GM15510 (cell line): ENCODE measurements around the gene HECTD2.

Experiments
- POLR2A ChIP-seq: IDR thresholded peaks from 3 replicates; pipeline ENCODE4 v1.6.1; 2011; ENCODE audit warnings: borderline replicate concordance; ENCODE audit not compliant: insufficient read length; ENCODE audit errors: extremely low read depth

The HECTD2 gene

DNA sequence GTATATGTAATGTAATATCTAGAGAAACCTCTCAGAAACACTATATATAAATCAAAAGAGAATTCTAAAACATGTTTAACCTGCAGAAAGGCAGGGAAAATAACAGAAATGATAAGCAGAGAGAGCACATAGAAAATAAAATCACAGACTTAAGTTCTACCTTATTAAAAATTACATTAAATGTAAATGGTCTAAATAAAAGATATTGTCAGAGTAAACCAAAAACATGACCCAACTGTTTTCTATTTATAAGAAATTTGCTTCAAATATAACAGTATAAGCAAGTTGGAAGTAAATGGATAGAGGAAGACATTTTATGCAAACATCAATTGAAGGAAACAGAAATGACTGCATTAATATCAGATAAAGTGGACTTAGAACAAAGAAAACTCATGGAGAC, 43.4 kb downstream of the HECTD2 start:
- TF ChIP-seq POLR2A = no peak

DNA sequence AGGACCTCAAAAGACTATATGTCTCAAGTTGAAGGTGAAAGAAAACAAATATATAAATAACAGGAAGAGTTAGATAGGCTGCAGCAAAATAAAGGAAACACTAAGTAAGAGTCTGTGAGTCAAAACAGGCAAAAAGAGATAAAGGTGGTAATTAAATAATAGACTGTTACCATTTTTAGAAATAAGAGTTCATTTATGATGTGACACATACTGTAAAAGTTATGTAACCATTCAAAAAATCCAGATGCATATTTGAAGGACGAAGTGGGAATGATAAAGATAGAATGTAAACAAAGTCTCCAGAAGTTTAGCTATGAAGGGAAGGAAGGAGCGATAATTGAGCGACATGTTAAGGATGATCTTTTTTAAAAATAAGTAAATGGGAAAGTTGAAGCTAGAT, 50.5 kb downstream of the HECTD2 start:
- TF ChIP-seq POLR2A = no peak

DNA sequence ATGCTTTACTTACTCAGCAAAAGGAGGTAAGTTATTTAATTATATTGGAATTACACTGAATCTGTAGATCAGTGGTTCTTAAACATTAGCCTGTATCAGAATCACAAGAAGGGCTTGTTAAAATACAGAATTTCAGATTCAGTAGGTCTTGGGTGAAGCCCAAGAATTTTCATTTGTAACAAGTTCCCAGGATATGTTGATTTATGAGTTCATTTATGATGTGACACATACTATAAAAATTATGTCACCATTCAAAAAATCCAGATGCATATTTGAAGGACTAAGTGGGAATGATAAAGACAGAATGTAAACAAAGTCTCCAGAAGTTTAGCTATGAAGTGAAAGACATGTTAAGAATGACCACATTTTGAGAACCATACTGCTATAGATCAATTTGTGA, 52.3 kb downstream of the HECTD2 start:
- no peak for TF ChIP-seq POLR2A

DNA sequence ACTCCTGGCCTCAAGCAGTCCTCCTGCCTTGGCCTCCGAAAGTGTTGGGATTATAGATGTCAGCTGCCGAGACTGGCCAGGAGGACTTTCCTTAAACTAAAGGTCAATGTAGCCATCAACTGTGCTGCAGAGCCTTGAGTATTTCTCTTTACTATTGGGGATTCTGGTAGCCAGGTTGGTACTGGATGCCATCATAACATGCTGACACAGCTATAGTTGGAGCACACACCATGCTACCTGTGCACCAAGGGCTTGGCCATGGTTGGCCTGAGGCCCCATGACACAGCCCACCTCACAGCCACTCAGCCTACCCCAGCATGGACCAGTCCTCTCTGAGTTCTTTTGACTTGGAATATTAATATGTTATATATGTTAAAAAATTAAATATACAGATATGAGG, 54.4 kb downstream of the HECTD2 start:
- no peak for TF ChIP-seq POLR2A

DNA sequence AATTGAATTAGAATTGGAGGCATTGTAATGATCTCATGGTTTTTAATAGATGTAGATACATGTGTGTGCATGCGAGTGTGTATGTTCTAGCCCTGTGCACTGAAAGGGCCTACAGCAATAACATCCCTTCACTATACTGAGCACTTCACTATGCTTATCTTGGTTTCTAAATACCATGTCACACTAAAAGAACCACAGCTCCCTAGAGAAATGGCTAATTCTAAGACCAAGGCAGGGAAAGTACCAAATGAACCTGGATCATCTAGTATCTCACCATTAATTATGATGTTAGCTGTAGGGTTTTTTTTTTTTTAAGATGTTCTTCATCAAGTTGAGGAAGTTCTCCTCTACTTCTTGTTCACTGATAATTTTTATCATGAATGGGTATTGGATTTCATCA, 55.1 kb downstream of the HECTD2 start:
- no peak for TF ChIP-seq POLR2A

DNA sequence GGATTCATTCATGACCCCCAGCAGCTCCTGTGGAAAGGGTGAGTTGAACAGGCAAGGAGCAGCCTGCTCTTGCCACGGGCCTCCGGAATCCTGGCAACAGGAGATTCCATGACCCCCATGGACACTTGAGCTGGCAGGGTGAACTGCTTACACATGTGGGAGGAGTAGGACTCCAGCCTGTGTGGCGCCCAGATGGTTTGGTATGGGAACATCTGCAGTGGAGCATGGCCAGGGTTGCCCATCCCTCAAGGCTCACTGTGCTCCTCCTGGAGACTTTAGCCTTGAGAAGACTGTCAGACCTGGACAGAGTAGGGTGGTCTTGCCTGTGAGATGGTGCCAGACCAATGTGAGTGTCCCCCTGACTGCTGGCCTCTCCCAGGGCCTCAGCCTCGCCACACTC, 57.0 kb downstream of the HECTD2 start:
- no peak for TF ChIP-seq POLR2A

DNA sequence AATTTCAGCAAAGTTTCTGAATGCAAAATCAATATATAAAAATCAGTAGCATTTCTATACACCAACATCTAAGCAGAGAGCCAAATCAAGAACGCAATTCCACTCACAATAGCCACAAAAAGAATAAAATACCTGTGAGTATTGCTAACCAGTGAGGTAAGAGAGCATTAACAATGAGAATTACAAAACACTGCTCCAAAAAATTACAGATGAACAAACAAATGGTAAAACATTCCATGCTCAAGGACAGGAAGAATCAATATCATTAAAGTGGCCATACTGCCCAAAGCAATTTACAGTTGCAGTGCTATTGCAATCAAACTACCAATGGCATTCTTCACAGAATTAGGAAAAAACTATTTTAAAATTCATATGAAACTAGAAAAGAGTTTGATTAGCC, 61.5 kb downstream of the HECTD2 start:
- no peak for TF ChIP-seq POLR2A

DNA sequence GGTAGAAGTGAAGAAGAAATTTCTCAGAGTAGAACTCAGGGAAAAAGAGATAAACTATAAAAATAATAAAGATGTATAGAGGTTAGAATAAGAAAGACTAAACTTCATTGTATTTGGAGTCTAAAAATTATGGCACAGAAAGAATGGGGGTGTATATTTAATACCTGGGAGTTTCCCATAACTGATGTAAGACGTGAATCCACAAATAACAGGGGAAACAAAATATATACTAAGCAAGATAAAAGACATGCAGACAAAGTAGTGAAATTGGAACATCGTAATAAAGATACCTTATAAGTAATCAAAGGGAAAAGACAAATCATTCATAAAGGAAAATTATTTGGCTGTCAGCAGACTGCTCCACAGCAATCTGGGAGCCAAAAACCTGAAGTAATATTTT, 62.8 kb downstream of the HECTD2 start:
- no peak for TF ChIP-seq POLR2A

DNA sequence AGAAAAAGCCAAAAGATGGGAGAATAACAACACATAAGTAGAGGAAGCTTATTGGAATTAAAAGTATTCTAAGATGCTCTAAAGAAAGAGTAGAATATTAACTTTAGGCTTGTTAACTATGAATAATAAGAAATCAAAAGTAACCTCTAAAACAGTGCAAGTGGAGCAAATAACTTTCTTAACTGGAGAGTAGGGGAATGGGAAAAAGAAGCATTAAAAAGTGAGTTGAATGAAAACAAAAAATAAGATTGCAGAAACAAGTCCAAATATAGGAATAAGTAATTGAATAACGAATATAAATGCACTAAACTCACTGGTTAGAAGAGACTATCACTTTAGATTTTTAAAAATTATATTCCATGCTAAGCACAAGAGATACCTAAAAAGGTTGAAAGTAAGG, 63.9 kb downstream of the HECTD2 start:
- TF ChIP-seq POLR2A = no peak

DNA sequence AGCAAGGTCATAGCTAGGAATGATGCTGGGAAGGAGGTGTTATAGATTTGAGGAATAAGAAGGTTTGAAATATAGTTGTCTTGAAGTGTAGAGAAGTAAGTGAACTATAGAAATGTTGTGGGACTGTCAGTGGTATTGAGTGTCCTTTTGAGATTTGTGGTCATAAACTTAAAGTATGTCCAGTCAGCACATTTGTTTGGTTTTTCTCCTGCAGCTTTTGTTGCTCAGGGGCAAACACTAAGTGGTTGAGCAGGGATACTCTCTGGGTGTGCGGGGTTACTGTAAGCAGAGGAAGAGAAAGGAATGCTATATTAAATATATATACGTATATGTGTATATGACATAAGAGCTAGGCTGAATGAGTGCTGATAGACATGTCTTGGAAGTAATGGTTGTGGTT, 67.1 kb downstream of the HECTD2 start:
- TF ChIP-seq POLR2A = no peak

DNA sequence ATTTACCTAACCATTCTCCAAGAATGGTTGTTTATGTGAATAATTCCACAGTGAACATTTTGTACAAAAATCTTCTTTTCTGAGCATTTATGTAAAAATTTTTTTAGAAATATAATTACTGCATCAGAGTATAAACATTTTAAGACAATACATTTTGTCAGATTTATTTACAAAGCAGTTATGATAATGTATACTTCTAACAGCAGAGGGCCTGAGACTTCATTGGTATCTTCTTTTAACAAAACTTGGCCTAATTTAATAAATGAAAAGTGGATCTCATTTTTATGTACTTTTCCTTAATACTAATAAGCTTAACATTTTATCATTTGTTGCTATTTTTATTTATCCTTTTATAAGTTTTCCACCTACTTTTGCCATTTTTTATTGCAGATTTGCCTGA, 69.4 kb downstream of the HECTD2 start:
- no peak for TF ChIP-seq POLR2A

DNA sequence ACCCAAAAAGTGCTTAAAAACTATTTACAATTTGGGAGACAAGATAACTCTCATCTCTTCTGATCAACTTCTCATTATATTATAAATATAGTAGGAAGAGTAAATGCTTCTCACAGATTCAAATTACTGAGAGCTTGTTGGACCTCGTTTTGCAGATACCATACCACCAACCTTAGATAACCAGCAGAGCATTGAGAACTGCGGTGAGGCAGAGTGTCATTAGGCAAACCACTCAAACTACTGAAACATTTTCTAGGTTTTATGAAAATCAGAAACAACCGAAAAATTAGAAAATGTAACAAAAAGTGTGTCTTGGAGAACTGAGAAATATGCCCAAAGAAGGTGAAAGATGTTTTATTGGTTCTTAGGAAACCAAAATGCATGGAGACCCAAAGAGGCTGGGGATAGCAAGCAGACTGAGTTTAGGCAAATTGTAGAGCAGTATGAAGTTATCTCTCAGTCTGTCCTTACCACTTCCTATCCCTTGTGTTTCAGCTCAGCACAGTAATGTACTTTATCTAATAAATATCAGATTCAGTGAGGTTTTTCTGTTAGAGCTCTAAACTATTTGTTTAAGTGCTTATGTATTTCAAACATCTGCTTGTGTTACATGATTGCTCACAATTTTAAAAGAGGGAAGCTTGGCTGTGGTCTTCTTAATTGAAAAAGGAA, 77.9 kb downstream of the HECTD2 start:
- TF ChIP-seq POLR2A = no peak

DNA sequence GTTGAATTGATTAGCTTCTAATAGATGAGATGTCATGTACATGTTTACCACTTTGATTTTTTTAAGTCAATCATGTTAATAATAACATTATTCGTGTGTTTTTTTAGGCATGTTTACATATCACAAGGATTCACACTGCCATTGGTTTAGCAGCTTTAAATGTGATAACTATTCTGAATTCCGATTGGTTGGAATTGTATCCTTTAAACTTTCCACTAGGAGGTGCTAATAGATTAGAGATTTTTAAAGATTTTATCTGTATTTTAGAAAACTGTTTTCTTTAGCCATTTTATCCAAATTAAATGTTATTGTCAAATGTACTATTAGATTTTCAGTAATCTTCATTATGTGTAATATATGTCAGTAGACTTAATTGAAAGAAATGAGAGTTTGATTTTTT, 83.2 kb downstream of the HECTD2 start:
- TF ChIP-seq POLR2A = no peak

DNA sequence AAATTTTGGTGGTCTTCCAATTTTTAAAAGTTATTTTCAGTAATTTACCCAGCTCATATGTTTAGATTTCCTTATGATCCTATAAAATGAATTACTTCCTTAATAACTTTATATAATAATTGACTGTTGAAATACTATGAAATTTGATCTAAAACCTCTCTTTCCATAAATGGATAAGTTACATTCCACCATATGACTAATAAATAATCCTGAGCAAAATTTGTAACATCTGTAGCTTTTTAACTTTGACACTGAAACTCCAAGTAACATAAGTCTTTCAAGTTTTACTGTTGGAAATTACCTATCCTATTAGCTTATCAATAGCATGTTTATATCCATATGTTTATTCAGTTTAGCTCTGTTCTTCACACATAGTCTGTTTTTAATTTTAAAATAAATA, 85.3 kb downstream of the HECTD2 start:
- no peak for TF ChIP-seq POLR2A

DNA sequence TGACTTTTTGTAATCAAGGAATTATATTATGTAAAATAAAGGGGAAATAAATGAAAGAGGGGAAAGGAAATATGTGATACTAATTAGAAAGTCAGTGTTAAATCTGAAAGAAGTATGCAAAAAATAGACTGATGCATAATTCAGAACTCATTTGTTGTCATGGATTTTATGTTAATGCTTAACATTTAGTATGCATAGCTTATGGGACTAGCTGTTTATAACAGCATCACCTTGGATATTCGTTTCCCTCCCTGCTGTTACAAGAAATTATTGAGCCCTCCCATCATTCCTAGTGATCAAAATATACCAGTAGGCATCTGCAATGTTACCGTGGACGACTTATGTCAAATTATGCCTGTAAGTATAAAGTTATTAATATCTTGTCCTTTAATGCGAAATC, 85.9 kb downstream of the HECTD2 start:
- TF ChIP-seq POLR2A = no peak

DNA sequence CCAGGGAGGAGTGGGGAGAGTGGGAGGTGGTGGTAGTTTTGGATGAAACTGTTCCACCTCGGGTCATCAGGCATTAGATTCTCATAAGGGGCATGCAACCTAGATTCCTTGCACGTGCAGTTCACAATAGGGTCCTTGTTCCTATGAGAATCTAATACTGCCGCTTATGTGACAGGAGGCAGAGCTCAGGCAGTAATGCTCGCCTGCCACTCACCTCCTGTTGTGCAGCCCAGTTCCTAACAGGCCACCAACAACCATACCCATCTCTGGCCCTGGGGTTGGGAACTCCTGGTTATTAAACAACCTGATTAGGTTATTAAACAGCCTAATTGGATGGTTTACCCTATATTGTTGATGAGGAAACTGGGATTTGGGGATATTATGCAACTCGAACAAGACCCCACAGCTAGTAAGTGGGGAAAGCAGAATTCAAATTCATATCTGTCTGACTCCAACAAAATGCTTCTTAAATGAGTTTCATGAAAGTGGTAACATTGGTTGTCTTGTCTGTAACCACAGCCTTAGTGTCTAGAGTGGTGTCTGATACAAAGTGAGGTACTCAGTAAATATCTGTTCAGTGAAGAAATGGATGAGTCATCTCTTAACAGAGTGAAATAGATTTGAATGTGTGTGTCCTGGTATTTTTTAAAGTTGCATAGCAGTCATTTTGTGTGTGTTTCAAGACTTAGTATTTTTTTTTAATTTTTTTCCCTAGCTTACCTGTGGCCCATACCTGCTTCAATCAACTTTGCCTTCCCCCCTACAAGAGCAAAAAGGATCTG, 101.6 kb downstream of the HECTD2 start:
- no peak for TF ChIP-seq POLR2A

DNA sequence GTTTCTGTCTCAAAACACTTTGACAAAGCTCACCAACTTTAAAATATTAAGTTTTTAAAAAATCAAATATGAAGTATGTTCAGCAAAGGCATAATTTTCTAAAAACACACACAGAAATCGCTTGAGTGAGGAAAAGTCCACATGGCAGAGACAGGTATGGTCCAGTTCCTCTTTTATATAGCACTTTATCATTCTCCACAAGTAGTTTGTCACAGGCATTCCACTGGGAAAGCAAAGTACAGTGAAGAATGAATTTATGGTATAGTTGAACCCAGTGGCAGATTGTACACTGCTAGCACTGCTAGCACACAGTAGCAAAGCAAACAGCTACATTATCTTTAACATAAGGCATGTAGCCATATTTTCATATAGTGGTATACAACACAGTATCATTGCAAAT, 102.3 kb downstream of the HECTD2 start:
- no peak for TF ChIP-seq POLR2A

DNA sequence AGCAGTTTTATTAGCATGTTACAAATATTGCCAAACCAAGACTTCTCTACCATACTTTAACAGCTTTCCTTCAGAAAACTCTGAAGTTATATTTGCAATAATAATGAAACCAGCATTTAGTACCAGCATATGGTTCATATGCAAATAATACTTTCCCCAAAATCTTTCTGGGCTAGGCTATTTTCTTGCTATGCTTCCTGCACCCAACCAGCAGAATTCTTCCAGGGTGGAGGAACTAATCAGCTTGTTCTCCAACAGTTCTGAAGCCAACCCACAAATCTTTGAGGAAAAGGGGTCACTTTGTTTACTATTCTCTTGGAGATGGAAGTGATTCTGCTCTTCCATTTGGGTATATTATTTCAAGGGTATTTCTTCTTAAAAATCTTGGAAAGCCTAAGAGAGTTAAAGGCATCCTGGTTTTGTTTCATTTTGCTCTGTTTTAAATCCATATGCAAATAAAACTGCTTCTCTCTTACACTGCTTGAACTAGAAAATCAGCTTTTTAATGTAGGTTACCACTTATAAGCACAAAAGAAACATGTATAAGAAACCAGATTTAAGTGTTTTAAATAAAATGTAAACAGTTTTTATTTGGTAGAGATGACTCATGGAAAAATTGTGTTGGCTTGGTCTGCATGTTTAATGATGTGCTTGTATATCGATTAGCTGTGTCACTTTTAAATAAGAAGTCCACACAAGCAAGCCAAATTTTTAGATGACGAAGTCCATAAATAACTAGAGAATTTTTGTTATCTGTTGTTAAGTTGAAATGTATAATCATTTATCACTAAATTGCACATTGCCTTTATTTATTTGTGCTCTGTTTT, 103.7 kb downstream of the HECTD2 start:
- TF ChIP-seq POLR2A = no peak
